ENCODE measurements around the gene SCAPER. TPM values are rescaled to one million over a fixed set of nuclear protein-coding genes. Genes with fewer than 3 reads are reported as not detected.
"Not testable (repeated sequence)": the region's sequence is repeated elsewhere in the genome, so short reads cannot be mapped to it uniquely, and the experiment has no call there.

The SCAPER gene
- total RNA-seq, 4 donors from 2014 or later = 29.9 to 86.6 (median 45.6) TPM

DNA sequence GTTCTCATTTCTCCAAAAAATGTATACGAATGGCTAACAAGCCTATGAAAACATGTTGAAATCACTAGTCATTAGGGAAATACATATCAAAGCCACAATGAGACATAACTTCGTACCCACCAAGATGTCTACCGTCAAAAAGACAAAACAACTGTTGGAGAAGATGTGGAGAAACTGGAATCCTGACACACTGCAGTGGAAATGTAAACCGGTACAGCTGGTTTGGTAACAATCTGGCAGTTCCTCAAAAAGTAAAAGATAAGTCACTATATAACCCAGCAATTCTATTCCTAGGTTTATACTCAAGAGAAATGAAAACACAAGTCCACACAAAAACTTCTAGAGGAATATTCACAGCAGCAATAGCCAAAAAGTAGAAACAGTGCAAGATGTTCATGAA lies 7.0 kb downstream of the SCAPER start:
- DNase-seq = no peak
- Histone ChIP-seq H3K27ac (no peak overlapping the region), H3K4me3 (no peak overlapping the region), H3K4me1 (peaks cover 0 to 1% (median 0%) of the 10 kb centered on the region in 4 donors), H3K9me3 (no peaks in the 10 kb centered on the region), H3K27me3 (no peaks in the 10 kb centered on the region), H3K36me3 (no peaks in the 10 kb centered on the region)
- TF ChIP-seq, protein P1, sequence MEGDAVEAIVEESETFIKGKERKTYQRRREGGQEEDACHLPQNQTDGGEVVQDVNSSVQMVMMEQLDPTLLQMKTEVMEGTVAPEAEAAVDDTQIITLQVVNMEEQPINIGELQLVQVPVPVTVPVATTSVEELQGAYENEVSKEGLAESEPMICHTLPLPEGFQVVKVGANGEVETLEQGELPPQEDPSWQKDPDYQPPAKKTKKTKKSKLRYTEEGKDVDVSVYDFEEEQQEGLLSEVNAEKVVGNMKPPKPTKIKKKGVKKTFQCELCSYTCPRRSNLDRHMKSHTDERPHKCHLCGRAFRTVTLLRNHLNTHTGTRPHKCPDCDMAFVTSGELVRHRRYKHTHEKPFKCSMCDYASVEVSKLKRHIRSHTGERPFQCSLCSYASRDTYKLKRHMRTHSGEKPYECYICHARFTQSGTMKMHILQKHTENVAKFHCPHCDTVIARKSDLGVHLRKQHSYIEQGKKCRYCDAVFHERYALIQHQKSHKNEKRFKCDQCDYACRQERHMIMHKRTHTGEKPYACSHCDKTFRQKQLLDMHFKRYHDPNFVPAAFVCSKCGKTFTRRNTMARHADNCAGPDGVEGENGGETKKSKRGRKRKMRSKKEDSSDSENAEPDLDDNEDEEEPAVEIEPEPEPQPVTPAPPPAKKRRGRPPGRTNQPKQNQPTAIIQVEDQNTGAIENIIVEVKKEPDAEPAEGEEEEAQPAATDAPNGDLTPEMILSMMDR (IDR thresholded peaks at IDR 0.05) = no peak
- TF ChIP-seq POLR2A (IDR thresholded peaks at IDR 0.05) = no peak

DNA sequence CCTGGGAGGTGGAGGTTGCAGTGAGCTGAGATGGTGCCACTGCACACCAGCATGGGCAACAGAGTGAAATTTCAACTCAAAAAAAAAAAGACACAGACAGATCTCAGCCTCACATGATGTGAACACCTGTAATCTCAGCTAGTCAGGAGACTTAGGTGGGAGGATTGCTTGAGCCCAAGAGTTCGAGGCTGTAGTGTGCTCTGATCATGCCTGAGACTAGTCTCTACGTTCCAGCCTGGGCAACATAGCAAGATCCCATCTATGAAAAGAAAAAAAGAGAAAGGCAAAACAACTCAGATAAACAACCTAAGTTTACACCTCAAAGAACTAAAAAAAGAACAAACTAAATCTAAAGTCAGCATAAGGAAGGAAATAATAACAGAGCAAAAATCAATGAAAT lies 11.0 kb downstream of the SCAPER start:
- Histone ChIP-seq H3K27me3 (no peaks in the 10 kb centered on the region), H3K36me3 (no peaks in the 10 kb centered on the region), H3K4me1 (no peaks in the 10 kb centered on the region), H3K27ac (no peak overlapping the region), H3K9me3 (no peaks in the 10 kb centered on the region), H3K4me3 (no peak overlapping the region)
- TF ChIP-seq, protein P1 (IDR thresholded peaks at IDR 0.05) = no peak
- TF ChIP-seq POLR2A (IDR thresholded peaks at IDR 0.05) = no peak
- DNase-seq = no peak

DNA sequence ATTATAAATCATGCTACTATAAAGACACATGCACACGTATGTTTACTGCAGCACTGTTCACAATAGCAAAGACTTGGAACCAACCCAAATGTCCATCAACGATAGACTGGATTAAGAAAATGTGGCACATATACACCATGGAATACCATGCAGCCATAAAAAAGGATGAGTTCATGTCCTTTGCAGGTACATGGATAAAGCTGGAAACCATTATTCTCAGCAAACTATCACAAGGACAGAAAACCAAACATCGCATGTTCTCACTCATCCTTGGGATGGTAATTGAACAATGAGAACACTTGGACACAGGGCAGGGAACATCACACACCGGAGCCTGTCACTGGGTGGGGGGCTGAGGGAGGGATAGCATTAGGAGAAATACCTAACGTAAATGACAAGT lies 12.3 kb downstream of the SCAPER start:
- H3K4me3 ChIP-seq, DNase-seq, H3K36me3 ChIP-seq, H3K27ac ChIP-seq, H3K9me3 ChIP-seq, H3K4me1 ChIP-seq, H3K27me3 ChIP-seq: not testable (repeated sequence)

DNA sequence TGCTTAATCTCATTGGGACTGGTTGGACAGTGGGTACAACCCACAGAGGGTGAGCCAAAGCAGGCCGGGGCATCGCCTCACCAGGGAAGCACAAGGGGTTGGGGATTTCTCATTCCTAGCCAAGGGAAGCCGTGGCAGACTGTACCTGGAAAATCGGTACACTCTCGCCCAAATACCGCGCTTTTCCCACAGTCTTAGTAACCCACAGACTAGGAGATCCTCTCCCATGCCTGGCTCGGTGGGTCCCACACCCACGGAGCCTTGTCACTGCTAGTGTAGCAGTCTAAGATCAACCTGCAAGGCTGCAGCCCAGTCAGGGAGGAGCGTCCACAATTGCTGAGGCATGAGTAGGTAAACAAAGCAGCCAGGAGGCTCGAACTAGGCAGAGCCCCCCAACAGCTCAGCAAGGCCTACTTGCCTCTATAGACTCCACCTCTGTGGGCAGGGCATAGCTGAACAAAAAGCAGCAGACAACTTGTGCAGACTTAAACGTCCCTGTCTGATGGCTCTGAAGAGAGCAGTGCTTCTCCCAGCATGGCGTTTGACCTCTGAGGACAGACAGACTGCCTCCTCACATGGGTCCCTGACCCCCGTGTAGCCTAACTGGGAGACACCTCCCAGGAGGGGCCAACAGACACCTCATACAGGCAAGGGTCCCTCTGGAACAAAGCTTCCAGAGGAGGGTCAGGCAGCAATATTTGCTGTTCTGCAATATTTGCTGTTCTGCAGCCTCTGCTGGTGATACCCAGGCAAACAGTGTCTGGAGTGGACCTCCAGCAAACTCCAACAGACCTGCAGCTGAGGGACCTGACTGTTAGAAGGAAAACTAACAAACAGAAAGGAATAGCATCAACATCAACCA lies 17.6 kb downstream of the SCAPER start:
- DNase-seq, H3K27ac ChIP-seq: not testable (repeated sequence)

DNA sequence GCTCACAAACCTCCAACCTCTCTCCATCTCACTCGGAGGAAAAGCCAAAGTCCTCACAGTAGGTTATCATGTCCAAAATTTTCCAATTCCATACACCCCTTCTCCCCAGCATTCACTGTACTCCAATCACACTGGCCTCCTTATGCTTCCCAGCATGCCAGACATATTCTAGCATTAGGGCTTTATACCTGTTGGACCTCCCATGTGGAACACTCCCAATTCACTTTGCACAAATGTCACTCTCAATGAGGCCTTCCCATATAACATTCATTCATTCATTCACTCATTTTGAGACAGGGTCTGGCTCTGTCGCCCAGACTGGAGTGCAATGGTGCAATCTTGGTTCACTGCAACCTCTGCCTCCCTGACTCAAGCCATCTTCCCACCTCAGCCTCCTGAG lies 19.9 kb downstream of the SCAPER start:
- no peak overlapping the region for H3K27ac ChIP-seq
- DNase-seq = no peak
- TF ChIP-seq, protein P1 (IDR thresholded peaks at IDR 0.05) = no peak
- TF ChIP-seq POLR2A (IDR thresholded peaks at IDR 0.05) = no peak

More for the DNA sequence above, 17.6 kb downstream of the SCAPER start:
- H3K4me1 ChIP-seq, H3K27me3 ChIP-seq, H3K36me3 ChIP-seq, H3K9me3 ChIP-seq, H3K4me3 ChIP-seq: not testable (repeated sequence)

DNA sequence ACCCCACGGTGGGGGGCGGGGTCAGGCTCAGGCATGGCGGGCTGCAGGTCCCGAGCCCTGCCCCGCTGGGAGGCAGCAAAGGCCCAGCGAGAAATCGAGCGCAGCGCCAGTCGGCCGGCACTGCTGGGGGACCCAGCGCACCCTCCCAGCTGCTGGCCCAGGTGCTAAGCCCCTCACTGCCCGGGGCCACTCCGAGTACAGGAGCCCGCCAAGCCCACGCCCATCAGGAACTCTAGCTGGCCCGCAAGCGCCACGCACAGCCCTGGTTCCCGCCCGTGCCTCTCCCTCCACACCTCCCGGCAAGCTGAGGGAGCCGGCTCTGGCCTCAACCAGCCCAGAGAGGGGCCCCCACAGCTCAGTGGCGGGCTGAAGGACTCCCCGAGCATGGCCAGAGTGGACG lies 29.2 kb downstream of the SCAPER start:
- no peak overlapping the region for H3K4me3 ChIP-seq
- no peaks in the 10 kb centered on the region for H3K27me3 ChIP-seq
- no peak overlapping the region for H3K27ac ChIP-seq
- peaks cover 0 to 10% (median 0%) of the 10 kb centered on the region in 3 donors for H3K36me3 ChIP-seq
- no peak for TF ChIP-seq POLR2A (IDR thresholded peaks at IDR 0.05)
- TF ChIP-seq, protein P1 (IDR thresholded peaks at IDR 0.05) = no peak
- no peaks in the 10 kb centered on the region for H3K4me1 ChIP-seq
- no peaks in the 10 kb centered on the region for H3K9me3 ChIP-seq
- DNase-seq = no peak

More for the DNA sequence above, 19.9 kb downstream of the SCAPER start:
- Histone ChIP-seq H3K4me1 (no peaks in the 10 kb centered on the region), H3K36me3 (no peaks in the 10 kb centered on the region), H3K27me3 (no peaks in the 10 kb centered on the region), H3K9me3 (no peaks in the 10 kb centered on the region), H3K4me3 (no peak overlapping the region)

DNA sequence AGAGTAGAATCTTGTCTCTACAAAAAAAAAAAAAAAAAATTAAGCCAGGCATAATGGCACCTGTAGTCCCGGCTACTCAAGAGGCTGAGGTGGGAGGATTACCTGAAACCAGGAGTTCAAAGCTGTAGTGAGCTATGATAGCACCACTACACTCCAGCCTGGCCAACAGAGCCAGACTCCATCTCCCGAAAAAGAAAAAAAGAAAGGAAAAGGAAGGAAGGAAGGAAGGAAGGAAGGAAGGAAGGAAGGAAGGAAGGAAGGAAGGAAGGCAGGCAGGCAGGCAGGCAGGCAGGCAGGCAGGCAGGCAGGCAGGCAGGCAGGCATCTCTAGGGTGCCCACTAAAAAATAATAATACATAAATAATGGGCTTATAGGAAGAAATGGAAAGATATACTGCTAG lies 32.1 kb downstream of the SCAPER start:
- H3K27me3 ChIP-seq, H3K36me3 ChIP-seq, DNase-seq, H3K4me1 ChIP-seq, H3K9me3 ChIP-seq, H3K27ac ChIP-seq, H3K4me3 ChIP-seq: not testable (repeated sequence)

Measured in Peyer's patch (tissue), 4 donors.